DOHH2 (cell line): Measurements from ENCODE around the gene CNKSR3.
"Not testable (repeated sequence)": the region's sequence is repeated elsewhere in the genome, so short reads cannot be mapped to it uniquely, and the experiment has no call there.

Experiments
- H3F3A ChIP-seq: fragments of 200-600 bp; sonication (generic), shearing (Covaris generic); 2 replicates; pipeline ENCODE4 v1.6.0; 2016; ENCODE audit warnings: antibody characterized with exemption, mild to moderate bottlenecking; ENCODE audit not compliant: control insufficient read depth, insufficient read depth
- H3K27ac ChIP-seq: fragments of 200-600 bp; sonication (generic); 2 replicates; pipeline ENCODE4 v1.5.1; 2014; ENCODE audit warnings: low read depth, mild to moderate bottlenecking, low read length, moderate library complexity
- H3K27me3 ChIP-seq: fragments of 200-600 bp; sonication (generic); 2 replicates; pipeline ENCODE4 v1.6.1; 2014; ENCODE audit warnings: mild to moderate bottlenecking, low read length, mixed read lengths; ENCODE audit not compliant: control insufficient read depth
- H3K36me3 ChIP-seq: fragments of 200-600 bp; sonication (generic); 2 replicates; pipeline ENCODE4 v1.6.1; 2014; ENCODE audit warnings: mild to moderate bottlenecking, low read length, moderate library complexity, mixed read lengths; ENCODE audit not compliant: control insufficient read depth
- H3K4me1 ChIP-seq: fragments of 200-600 bp; sonication (generic); 2 replicates; pipeline ENCODE4 v1.6.1; 2014; ENCODE audit warnings: mild to moderate bottlenecking, low read length, mixed read lengths; ENCODE audit not compliant: control insufficient read depth
- H3K4me2 ChIP-seq: fragments of 200-600 bp; sonication (generic); 2 replicates; pipeline ENCODE4 v1.6.0; 2014; ENCODE audit warnings: mild to moderate bottlenecking, low read length, moderate library complexity
- H3K4me3 ChIP-seq: fragments of 200-600 bp; sonication (generic); 2 replicates; pipeline ENCODE4 v1.5.1; 2014; ENCODE audit warnings: mild to moderate bottlenecking, low read length, mixed read lengths
- H3K79me2 ChIP-seq: fragments of 200-600 bp; sonication (generic); 2 replicates; pipeline ENCODE4 v1.6.1; 2014; ENCODE audit warnings: mild to moderate bottlenecking, low read length, mixed read lengths; ENCODE audit not compliant: control insufficient read depth
- H3K9me2 ChIP-seq: fragments of 200-600 bp; sonication (generic); replicated peaks from 2 replicates; pipeline ENCODE4 v1.6.1; 2014; ENCODE audit warnings: mild to moderate bottlenecking, low read length, mixed read lengths; ENCODE audit not compliant: control insufficient read depth
- H3K9me3 ChIP-seq: fragments of 200-600 bp; sonication (generic); 2 replicates; pipeline ENCODE4 v1.6.1; 2014; ENCODE audit warnings: antibody characterized with exemption, low read length, mixed read lengths; ENCODE audit not compliant: control insufficient read depth, insufficient read depth
- H4K20me1 ChIP-seq: fragments of 200-600 bp; sonication (generic); 2 replicates; pipeline ENCODE4 v1.6.0; 2014; ENCODE audit warnings: low read depth, mild to moderate bottlenecking, antibody characterized with exemption, low read length, moderate library complexity; ENCODE audit not compliant: control insufficient read depth, insufficient read depth
- EZH2phosphoT487 ChIP-seq: fragments of 200-600 bp; sonication (generic); IDR thresholded peaks from 2 replicates; pipeline ENCODE4 v1.6.1; 2017; ENCODE audit warnings: borderline replicate concordance, mild to moderate bottlenecking, antibody characterized with exemption, low read length, moderate library complexity, mixed read lengths
- TF ChIP-seq, protein P1 (sequence below): fragments of 200-600 bp; sonication (generic); IDR thresholded peaks from one replicate; pipeline ENCODE4 v1.5.1; 2014; ENCODE audit warnings: antibody characterized with exemption, mild to moderate bottlenecking, low read depth, low read length; ENCODE audit not compliant: poor library complexity, severe bottlenecking

The CNKSR3 gene

DNA sequence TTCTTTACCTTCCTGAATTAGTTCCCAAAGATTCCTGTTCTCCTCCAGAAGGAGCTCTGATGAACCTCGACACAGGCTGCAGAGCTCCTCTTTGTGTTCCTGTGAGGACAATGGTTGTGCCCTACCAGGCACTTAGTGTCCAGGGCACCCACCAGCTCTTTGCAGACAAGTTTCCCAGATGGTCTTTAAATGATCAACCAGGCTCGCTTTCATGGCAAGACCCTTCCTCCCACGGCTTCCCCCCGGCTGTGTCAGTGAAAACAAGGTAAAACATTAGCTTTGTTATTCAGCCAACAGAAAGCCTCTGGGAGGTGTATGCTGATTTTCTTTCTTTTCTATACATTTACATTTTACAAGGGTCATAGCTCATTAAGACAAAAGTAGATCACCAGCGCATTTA, 32.3 kb upstream of the CNKSR3 start:
- Histone ChIP-seq H3K27ac (no peak overlapping the region), H3K4me2 (no peak overlapping the region)

DNA sequence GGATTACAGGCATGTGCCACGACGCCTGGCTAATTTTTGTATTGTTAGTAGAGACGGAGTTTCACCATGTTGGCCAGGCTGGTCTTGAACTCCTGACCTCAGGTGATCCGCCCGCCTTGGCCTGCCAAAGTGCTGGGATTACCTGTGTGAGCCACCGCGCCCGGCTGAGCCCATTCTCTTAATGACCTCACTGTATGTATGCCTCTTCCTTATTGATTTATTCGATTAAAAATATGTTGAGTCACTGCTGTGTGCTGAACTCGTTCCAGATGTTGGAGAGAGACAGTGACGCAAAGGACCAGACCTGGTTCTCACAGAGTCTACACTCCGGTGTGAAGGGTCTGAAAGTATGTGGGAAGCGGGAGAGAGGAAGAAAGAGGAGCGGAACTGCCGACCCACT, 31.4 kb upstream of the CNKSR3 start:
- not testable (repeated sequence) for H3K4me1 ChIP-seq, H3K36me3 ChIP-seq, H3K4me2 ChIP-seq, H3K27ac ChIP-seq, H3K27me3 ChIP-seq, H3F3A ChIP-seq, H3K4me3 ChIP-seq, H3K79me2 ChIP-seq, H3K9me3 ChIP-seq, H4K20me1 ChIP-seq, H3K9me2 ChIP-seq

More for the DNA sequence above, 32.3 kb upstream of the CNKSR3 start:
- Histone ChIP-seq H3K27me3 (no peaks in the 10 kb centered on the region), H3K9me2 (no peaks in the 10 kb centered on the region), H3K79me2 (no peaks in the 10 kb centered on the region), H3K4me1 (no peaks in the 10 kb centered on the region), H3K36me3 (no peaks in the 10 kb centered on the region), H4K20me1 (no peaks in the 10 kb centered on the region), H3F3A (no peaks in the 10 kb centered on the region), H3K4me3 (no peak overlapping the region), H3K9me3 (no peaks in the 10 kb centered on the region)
- TF ChIP-seq, protein P1, sequence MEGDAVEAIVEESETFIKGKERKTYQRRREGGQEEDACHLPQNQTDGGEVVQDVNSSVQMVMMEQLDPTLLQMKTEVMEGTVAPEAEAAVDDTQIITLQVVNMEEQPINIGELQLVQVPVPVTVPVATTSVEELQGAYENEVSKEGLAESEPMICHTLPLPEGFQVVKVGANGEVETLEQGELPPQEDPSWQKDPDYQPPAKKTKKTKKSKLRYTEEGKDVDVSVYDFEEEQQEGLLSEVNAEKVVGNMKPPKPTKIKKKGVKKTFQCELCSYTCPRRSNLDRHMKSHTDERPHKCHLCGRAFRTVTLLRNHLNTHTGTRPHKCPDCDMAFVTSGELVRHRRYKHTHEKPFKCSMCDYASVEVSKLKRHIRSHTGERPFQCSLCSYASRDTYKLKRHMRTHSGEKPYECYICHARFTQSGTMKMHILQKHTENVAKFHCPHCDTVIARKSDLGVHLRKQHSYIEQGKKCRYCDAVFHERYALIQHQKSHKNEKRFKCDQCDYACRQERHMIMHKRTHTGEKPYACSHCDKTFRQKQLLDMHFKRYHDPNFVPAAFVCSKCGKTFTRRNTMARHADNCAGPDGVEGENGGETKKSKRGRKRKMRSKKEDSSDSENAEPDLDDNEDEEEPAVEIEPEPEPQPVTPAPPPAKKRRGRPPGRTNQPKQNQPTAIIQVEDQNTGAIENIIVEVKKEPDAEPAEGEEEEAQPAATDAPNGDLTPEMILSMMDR = no peak
- TF ChIP-seq EZH2phosphoT487 = no peak

DNA sequence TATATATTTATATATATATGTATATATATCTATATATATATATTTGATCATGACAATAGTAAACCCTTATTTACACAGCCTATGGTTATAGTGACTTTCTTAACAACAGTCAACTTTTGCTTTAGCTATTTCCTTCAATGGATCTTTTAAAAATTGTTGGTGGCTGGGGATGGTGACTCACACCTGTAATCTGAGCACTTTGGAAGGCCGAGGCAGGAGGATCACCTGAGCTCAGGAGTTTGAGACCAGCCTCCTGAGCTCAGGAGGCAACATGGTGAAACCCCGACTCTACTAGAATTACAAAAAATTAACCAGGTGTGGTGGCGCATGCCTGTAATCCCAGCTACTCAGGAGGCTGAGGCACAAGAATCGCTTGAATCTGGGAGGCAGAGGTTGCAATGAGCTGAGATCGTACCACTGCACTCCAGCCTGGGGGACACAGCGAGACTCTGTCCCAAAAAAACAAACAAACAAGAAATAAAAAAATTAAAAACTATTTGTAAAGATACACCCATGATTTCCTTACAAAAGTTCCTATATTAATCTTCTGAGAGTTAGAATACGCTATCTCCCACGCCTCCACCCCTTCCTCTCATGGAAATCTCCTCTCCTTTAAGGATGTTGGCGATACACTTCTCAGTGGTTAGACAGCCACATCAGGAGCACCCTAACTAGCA, 29.2 kb upstream of the CNKSR3 start:
- Histone ChIP-seq H3K36me3 (no peaks in the 10 kb centered on the region), H4K20me1 (no peaks in the 10 kb centered on the region), H3K27me3 (no peaks in the 10 kb centered on the region), H3K9me2 (no peaks in the 10 kb centered on the region), H3K4me2 (no peak overlapping the region), H3K4me3 (no peak overlapping the region), H3K4me1 (no peaks in the 10 kb centered on the region), H3K79me2 (no peaks in the 10 kb centered on the region), H3K27ac (no peak overlapping the region), H3F3A (no peaks in the 10 kb centered on the region), H3K9me3 (no peaks in the 10 kb centered on the region)
- no peak for TF ChIP-seq EZH2phosphoT487
- TF ChIP-seq, protein P1 = no peak

DNA sequence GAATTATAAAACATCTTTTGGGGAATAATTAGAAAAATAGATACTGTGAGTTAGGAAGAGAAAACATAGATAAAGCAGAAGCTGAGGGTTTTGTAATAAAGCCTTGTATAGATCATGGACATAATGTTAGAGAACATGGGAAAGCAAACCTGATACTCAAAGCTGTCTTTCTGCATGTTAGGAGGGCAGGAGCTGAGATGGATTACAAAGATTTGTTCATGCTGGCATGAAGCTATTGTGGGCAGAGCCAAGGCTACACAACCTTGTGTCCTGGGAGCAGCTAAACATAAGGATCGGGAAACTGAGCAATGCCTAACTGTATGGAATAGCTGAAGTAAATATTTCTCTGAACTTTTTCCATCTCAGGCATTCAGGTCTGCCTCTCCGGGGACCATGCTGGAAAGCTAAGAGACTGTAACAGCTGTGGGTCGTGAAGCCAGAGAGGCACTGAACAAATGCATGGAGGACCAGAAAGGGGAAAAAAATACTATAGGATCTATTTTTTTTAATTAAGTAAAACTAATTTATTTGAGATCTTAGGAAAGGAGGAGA, 28.2 kb upstream of the CNKSR3 start:
- H3K4me1 ChIP-seq = no peaks in the 10 kb centered on the region
- H4K20me1 ChIP-seq = no peaks in the 10 kb centered on the region
- no peaks in the 10 kb centered on the region for H3F3A ChIP-seq
- H3K79me2 ChIP-seq = no peaks in the 10 kb centered on the region
- no peaks in the 10 kb centered on the region for H3K9me3 ChIP-seq
- H3K4me2 ChIP-seq = no peak overlapping the region
- no peaks in the 10 kb centered on the region for H3K36me3 ChIP-seq
- H3K9me2 ChIP-seq = no peaks in the 10 kb centered on the region
- H3K27ac ChIP-seq = no peak overlapping the region
- H3K4me3 ChIP-seq = no peak overlapping the region
- no peak for TF ChIP-seq EZH2phosphoT487
- TF ChIP-seq, protein P1 = no peak
- H3K27me3 ChIP-seq = no peaks in the 10 kb centered on the region
